ES-I3 (cell line): ENCODE measurements around the gene CRACR2B.
A peak's percentile ranks its signal among the peaks of the same experiment; 100 is the strongest.

ENCODE experiments used
- H3K36me3 ChIP-seq: 2 replicates; pipeline ENCODE4 v1.6.1; 2013; ENCODE audit warnings: mild to moderate bottlenecking, low read length, control low read depth, moderate library complexity; ENCODE audit not compliant: insufficient read depth
- H3K4me1 ChIP-seq: 2 replicates; pipeline ENCODE4 v1.6.1; 2013; ENCODE audit warnings: mild to moderate bottlenecking, control low read depth, low read length; ENCODE audit not compliant: insufficient read depth
- H3K9ac ChIP-seq: 2 replicates; pipeline ENCODE4 v1.6.1; 2013; ENCODE audit warnings: low read depth, mild to moderate bottlenecking, low read length, moderate library complexity
- H3K9me3 ChIP-seq: 2 replicates; pipeline ENCODE4 v1.6.1; 2013; ENCODE audit warnings: mild to moderate bottlenecking, low read length, moderate library complexity; ENCODE audit not compliant: control insufficient read depth, insufficient read depth

CRACR2B gene

GRCh38 chr11:833849-834311 lies 6.2 kb downstream of the CRACR2B start:
- no peaks in the 10 kb centered on the region for H3K9me3 ChIP-seq
- peak overlapping the region; percentile 79; the same call in 1 of the 2 replicates for H3K9ac ChIP-seq
- peaks cover 14% of the 10 kb centered on the region; the same call in 1 of the 2 replicates for H3K4me1 ChIP-seq
- H3K36me3 ChIP-seq: 0 out of 2 replicates have a peak, but pooled peaks cover 5% of the 10 kb centered on the region

GRCh38 chr11:834371-835316 lies 6.9 kb downstream of the CRACR2B start:
- H3K9ac ChIP-seq: peak overlapping the region; percentile 79; the same call in 1 of the 2 replicates
- peaks cover 7% of the 10 kb centered on the region for H3K36me3 ChIP-seq
- peaks cover 14% of the 10 kb centered on the region; the same call in 1 of the 2 replicates for H3K4me1 ChIP-seq
- H3K9me3 ChIP-seq: no peaks in the 10 kb centered on the region

GRCh38 chr11:836274-836673 lies 8.6 kb downstream of the CRACR2B start:
- Histone ChIP-seq H3K4me1 (peaks cover 13% of the 10 kb centered on the region; the same call in 1 of the 2 replicates), H3K9ac (no peak overlapping the region), H3K9me3 (no peaks in the 10 kb centered on the region), H3K36me3 (peaks cover 7% of the 10 kb centered on the region)

GRCh38 chr11:836700-837099 lies 9.0 kb downstream of the CRACR2B start:
- H3K9me3 ChIP-seq: no peaks in the 10 kb centered on the region
- H3K36me3 ChIP-seq: peaks cover 7% of the 10 kb centered on the region
- H3K9ac ChIP-seq: no peak overlapping the region
- H3K4me1 ChIP-seq: peaks cover 9% of the 10 kb centered on the region; the same call in 1 of the 2 replicates

GRCh38 chr11:837189-837989 lies 9.7 kb downstream of the CRACR2B start:
- peaks cover 7% of the 10 kb centered on the region for H3K36me3 ChIP-seq
- H3K9ac ChIP-seq: no peak overlapping the region
- H3K4me1 ChIP-seq: peaks cover 3% of the 10 kb centered on the region; the same call in 1 of the 2 replicates
- no peaks in the 10 kb centered on the region for H3K9me3 ChIP-seq

- Histone ChIP-seq H3K9ac (no peak overlapping the region), H3K36me3 (peaks cover 7% of the 10 kb centered on the region), H3K4me1 (peaks cover 3% of the 10 kb centered on the region; the same call in 1 of the 2 replicates)
Observed at GRCh38 chr11:837990-838307, 10.2 kb downstream of the CRACR2B start.

GRCh38 chr11:838441-839279 lies 10.9 kb downstream of the CRACR2B start:
- H3K9ac ChIP-seq: no peak overlapping the region
- H3K9me3 ChIP-seq: no peaks in the 10 kb centered on the region
- H3K36me3 ChIP-seq: peaks cover 7% of the 10 kb centered on the region
- H3K4me1 ChIP-seq: peaks cover 3% of the 10 kb centered on the region; the same call in 1 of the 2 replicates

More at GRCh38 chr11:837990-838307, 10.2 kb downstream of the CRACR2B start:
- no peaks in the 10 kb centered on the region for H3K9me3 ChIP-seq

GRCh38 chr11:839280-839623 lies 11.5 kb downstream of the CRACR2B start:
- Histone ChIP-seq H3K4me1 (peaks cover 3% of the 10 kb centered on the region; the same call in 1 of the 2 replicates), H3K9ac (no peak overlapping the region), H3K9me3 (no peaks in the 10 kb centered on the region), H3K36me3 (peaks cover 7% of the 10 kb centered on the region)

GRCh38 chr11:839875-840617 lies 12.3 kb downstream of the CRACR2B start:
- Histone ChIP-seq H3K9me3 (no peaks in the 10 kb centered on the region), H3K4me1 (peaks cover 5% of the 10 kb centered on the region; the same call in 1 of the 2 replicates), H3K9ac (no peak overlapping the region), H3K36me3 (peaks cover 7% of the 10 kb centered on the region)

- Histone ChIP-seq H3K36me3 (peaks cover 7% of the 10 kb centered on the region), H3K9ac (peak overlapping the region; percentile 83), H3K4me1 (peaks cover 23% of the 10 kb centered on the region; the same call in 1 of the 2 replicates), H3K9me3 (no peaks in the 10 kb centered on the region)
Observed at GRCh38 chr11:841981-842369, 14.3 kb downstream of the CRACR2B start.

- Histone ChIP-seq H3K9ac (peak within 1 kb of the TSS; percentile 83), H3K36me3 (peaks cover 7% of the 10 kb centered on the region), H3K9me3 (no peaks in the 10 kb centered on the region), H3K4me1 (peaks cover 23% of the 10 kb centered on the region; the same call in 1 of the 2 replicates)
Observed at GRCh38 chr11:842370-843002, 14.8 kb downstream of the CRACR2B start, which contains the start of the genes POLR2L and TSPAN4. TSS of gene POLR2L (minus strand) at chr11:842529. CDS start at chr11:842508, 21 bp downstream. TSS of gene TSPAN4 (plus strand) at chr11:842852. CDS start at chr11:850305, 7,453 bp downstream.

GRCh38 chr11:843086-843734 lies 15.5 kb downstream of the CRACR2B start:
- Histone ChIP-seq H3K4me1 (peaks cover 23% of the 10 kb centered on the region; the same call in 1 of the 2 replicates), H3K36me3 (peaks cover 2% of the 10 kb centered on the region), H3K9me3 (no peaks in the 10 kb centered on the region), H3K9ac (peak overlapping the region; percentile 83)
